HL-60 (cell line): ENCODE measurements around the gene CACNA1H.

ENCODE experiments used
- CTCF ChIP-seq: IDR thresholded peaks from one replicate; pipeline ENCODE4 v1.5.1; 2011; ENCODE audit warnings: low read length, control low read depth, inconsistent platforms; ENCODE audit not compliant: insufficient read depth
- GABPA ChIP-seq: IDR thresholded peaks from 2 replicates; pipeline ENCODE4 v1.6.1; 2012; ENCODE audit warnings: low read depth

- TF ChIP-seq CTCF (no peak), GABPA (no peak)
Observed at GRCh38 chr16:1244881-1245280, 92.0 kb downstream of the CACNA1H start.
